ENCODE results near the gene PDILT.
"Not testable (repeated sequence)": the region's sequence is repeated elsewhere in the genome, so short reads cannot be mapped to it uniquely, and the experiment has no call there.

Gene PDILT

DNA sequence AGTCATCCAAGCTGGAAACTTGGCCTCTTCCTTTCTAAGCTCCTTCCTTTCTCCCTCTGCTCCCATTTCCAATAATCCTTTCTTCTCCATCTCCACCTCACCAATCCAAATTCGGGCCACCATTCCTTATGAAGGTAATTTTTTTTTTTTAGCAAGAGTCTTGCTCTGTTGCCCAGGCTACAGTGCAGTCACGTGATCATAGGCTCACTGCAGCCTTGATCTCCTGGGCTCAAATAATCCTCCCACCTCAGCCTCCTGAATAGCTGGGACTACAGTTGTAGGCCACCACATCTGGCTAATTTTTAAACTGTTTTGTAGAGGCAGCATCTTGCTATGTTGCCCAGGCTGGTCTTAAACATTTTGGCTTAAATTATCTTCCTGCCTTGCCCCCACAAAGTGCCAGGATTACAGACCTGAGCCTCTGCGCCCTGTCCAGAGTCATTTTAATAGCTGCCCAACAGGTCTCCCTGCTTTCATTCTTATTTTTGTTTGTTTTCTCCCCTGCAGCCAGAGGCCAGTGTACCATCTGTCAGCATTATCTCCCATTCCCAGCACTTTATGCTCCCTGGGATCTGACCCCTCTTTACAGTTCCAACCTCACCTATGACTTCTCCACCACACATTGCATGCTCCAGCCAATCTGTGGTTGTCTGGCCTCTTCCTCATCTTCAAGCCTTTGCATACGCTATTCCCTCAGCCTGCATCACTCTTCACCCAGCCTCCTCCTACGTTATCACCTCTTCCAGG is 75.0 kb downstream of the PDILT start:
- H3K27ac ChIP-seq, result no peak overlapping the region
- TF ChIP-seq, protein P1, sequence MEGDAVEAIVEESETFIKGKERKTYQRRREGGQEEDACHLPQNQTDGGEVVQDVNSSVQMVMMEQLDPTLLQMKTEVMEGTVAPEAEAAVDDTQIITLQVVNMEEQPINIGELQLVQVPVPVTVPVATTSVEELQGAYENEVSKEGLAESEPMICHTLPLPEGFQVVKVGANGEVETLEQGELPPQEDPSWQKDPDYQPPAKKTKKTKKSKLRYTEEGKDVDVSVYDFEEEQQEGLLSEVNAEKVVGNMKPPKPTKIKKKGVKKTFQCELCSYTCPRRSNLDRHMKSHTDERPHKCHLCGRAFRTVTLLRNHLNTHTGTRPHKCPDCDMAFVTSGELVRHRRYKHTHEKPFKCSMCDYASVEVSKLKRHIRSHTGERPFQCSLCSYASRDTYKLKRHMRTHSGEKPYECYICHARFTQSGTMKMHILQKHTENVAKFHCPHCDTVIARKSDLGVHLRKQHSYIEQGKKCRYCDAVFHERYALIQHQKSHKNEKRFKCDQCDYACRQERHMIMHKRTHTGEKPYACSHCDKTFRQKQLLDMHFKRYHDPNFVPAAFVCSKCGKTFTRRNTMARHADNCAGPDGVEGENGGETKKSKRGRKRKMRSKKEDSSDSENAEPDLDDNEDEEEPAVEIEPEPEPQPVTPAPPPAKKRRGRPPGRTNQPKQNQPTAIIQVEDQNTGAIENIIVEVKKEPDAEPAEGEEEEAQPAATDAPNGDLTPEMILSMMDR (conservative IDR thresholded peaks at IDR 0.05), result no peak

DNA sequence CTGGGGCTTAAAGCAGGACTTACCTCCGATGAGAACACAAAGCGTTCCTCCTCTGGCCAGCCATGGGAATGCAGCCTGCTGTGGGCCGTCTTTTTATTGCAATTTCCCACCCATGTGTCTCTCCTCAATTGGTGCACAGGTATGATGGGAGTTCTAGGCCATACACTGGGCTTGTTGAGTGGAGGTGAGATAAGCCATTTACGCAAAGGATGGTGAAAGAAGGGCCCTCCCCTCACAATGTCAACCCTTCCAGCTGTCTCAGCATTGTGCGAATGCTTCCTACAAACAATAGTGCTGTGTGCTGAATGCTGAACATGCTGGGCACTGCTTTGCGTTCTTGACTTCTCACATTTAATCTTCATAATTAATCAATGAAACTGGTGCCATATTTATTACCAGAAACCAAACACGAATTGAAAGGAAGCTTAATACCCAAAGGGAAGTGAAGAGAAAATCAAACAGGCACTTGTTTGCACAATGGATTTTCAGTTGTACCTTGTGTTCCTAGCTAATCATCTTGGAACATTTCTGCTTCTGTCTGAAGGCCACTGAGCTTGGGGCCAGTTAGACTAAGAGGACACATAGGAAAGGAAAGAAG is 77.0 kb downstream of the PDILT start, which contains the start of gene GP2:
GP2 (minus strand) TSS at position 70 of the 598 bp plus-strand sequence. CDS start 1,082 bp downstream, outside the sequence.
- TF ChIP-seq, protein P1 (conservative IDR thresholded peaks at IDR 0.05), result no peak

DNA sequence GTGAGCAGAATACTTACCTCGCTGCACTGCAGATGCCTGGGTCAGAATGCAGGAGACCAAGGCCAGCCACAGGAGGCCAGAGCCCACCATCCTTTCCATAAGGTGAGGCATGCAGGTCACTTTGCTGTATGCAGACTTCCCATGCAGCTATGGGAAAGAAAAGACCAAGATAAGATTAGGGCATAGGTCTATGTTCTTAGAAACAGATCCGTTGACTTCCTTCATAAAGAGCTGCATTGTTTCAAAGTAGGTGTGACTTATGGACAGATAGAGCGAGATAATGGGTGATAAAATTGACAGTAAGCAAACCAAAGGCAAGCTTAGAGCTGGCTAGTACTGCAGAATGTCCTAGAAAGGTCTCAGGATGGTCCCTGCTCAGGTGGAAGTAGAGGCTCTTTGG is 78.2 kb downstream of the PDILT start:
- TF ChIP-seq, protein P1 (conservative IDR thresholded peaks at IDR 0.05), result no peak
- H3K27ac ChIP-seq, result no peak overlapping the region

More for the DNA sequence above, 77.0 kb downstream of the PDILT start, which contains the start of gene GP2:
- 0 out of 2 replicates have a peak within 1 kb of the TSS, but pooled peaks have one; percentile 10 for H3K27ac ChIP-seq

DNA sequence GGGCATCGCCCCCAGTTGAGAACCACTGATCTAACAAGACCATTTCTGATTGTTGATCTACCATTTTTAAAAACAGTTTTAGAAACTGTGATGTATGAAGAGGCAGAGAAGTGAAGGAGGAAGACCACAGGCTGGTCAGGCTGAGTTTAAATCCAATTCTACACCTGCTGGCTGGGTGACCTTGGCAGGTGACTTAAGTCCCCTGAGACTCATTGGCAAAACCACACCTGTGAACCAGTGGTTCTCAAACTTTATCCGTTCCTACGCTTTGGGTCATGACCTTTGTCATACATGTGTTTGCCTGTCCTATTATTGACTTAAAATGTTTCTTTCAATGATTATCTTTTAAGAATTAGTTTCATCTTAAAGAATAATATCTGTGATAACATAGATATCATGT is 79.5 kb downstream of the PDILT start:
- peak overlapping the region; percentile 74 for H3K27ac ChIP-seq
- TF ChIP-seq, protein P1 (conservative IDR thresholded peaks at IDR 0.05), result no peak

DNA sequence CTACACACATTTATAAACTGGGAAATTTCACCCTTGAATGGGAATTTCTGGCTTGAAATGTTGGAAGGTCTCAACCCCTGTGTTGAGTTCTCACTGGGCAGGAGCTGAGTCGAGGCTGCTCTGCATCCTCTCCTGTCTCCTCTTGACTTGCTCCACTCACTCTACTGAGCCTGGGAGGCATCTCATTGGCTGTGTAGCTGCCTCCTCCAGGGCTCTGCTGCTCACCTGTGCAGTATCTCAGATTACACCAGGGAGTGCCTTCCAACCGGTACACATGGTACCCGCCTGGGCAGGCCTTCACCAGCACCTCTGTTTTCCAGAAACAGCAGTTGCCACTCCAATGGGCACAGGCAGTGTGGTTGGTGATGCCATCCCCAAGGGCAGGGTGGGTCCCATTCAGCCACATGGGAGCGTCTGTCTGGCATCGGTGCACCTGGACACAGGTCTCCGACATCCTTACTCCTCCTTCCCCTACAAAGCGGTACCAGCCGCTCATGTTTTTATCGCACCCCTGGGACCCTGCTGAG is 80.9 kb downstream of the PDILT start:
- TF ChIP-seq, protein P1 (conservative IDR thresholded peaks at IDR 0.05), result no peak
- peak overlapping the region; percentile 74 for H3K27ac ChIP-seq

DNA sequence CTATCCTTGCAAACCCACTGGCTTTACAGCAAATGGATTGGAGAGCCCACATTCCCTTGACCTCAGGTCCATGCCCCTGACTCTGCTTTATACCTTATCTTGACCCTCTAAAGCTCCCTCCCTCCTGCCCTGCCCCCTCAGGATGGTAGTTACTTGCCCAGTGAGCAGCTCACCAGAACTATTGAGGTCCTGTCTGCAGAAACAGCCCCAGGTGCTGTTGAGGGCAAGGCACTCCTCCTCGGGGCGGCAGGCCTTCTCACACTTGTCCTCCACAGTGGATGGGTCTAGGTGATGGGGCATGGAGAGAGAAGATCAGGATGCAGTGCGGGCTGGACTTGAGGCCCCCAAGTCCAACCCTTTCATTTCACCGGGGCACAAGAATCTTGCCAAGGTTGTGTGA is 81.8 kb downstream of the PDILT start:
- H3K27ac ChIP-seq, result no peak overlapping the region
- TF ChIP-seq, protein P1 (conservative IDR thresholded peaks at IDR 0.05), result no peak

DNA sequence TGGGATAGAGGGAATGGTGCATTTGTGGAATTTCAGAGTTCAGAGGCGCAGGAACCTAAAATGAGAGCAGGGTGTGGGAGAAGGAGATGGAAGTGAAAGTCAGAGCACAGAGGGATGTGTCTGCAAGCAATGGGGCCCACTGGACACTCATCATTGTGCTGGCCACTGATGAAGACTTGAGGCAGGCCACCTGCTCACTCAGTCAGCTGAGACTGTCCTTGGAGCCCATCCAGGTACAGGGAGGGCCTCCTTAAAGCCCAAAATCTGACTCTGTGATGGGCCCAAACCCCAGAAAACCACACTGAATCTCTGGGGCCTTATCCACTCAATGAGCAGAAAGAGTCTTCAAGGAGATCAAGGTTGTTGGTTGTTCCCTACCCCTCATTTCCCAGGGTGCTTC is 82.9 kb downstream of the PDILT start:
- TF ChIP-seq, protein P1 (conservative IDR thresholded peaks at IDR 0.05), result no peak
- H3K27ac ChIP-seq, result no peak overlapping the region

DNA sequence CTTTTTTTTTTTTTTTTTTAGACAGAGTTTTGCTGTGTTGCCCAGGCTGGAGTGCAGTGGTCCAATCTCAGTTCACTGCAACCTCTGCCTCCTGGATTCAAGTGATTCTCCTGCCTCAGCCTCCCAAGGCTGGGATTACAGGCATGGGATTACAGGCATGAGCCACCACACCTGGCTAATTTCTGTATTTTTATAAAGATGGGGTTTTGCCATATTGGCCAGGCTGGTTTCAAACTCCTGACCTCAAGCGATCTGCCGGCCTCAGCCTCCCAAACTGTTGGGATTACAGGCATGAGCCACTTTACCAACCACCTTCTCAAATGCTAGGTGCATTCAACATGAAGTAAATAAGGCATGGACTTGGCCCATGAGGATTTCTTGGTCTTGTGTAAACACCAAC is 83.5 kb downstream of the PDILT start:
- H3K27ac ChIP-seq, result not testable (repeated sequence)
